ENCODE results near the gene SUSD1. TPM values are rescaled to one million over a fixed set of nuclear protein-coding genes. Genes with fewer than 3 reads are reported as not detected.

Gene SUSD1
- total RNA-seq, 2 donors from 2014 or later, result 11.8 to 23.7 TPM

- peaks cover 20% of the 10 kb centered on the region for H3K4me1 Mint-ChIP-seq
- H3K36me3 Mint-ChIP-seq (ENCODE audit: low read depth), result peaks cover 8% of the 10 kb centered on the region
- DNase-seq (no peak), ATAC-seq (no peak)
- no peaks in the 10 kb centered on the region for H3K9me3 ChIP-seq (ENCODE audit: control insufficient read depth, low read length, poor library complexity, severe bottlenecking)
- H3K27me3 Mint-ChIP-seq, result no peaks in the 10 kb centered on the region
- peak overlapping the region; percentile 80 for H3K4me3 Mint-ChIP-seq
- H3K27ac Mint-ChIP-seq, result peak overlapping the region; percentile 79
These were observed 80.9 kb downstream of the SUSD1 start for GRCh38 chr9:112094241-112094640.

- DNase-seq, result no peak
- H3K9me3 ChIP-seq (ENCODE audit: control insufficient read depth, low read length, poor library complexity, severe bottlenecking), result no peaks in the 10 kb centered on the region
- ATAC-seq, result no peak
- Mint-ChIP-seq H3K27ac (peak overlapping the region; percentile 79), H3K27me3 (no peaks in the 10 kb centered on the region), H3K36me3 (ENCODE audit: low read depth) (peaks cover 9% of the 10 kb centered on the region), H3K4me1 (peaks cover 22% of the 10 kb centered on the region), H3K4me3 (peak overlapping the region; percentile 62)
These were observed 81.3 kb downstream of the SUSD1 start for GRCh38 chr9:112093870-112094216.

- Mint-ChIP-seq H3K4me3 (peak overlapping the region; percentile 62), H3K27me3 (no peaks in the 10 kb centered on the region), H3K27ac (peak overlapping the region; percentile 79), H3K36me3 (ENCODE audit: low read depth) (peaks cover 9% of the 10 kb centered on the region), H3K4me1 (peaks cover 22% of the 10 kb centered on the region)
- ATAC-seq, result no peak
- no peaks in the 10 kb centered on the region for H3K9me3 ChIP-seq (ENCODE audit: control insufficient read depth, low read length, poor library complexity, severe bottlenecking)
- no peak for DNase-seq
These were observed 81.8 kb downstream of the SUSD1 start for GRCh38 chr9:112093147-112093869.

- H3K4me1 Mint-ChIP-seq, result peaks cover 20% of the 10 kb centered on the region
- ATAC-seq (no peak), DNase-seq (no peak)
- H3K27me3 Mint-ChIP-seq, result no peaks in the 10 kb centered on the region
- H3K36me3 Mint-ChIP-seq (ENCODE audit: low read depth), result peaks cover 9% of the 10 kb centered on the region
- no peaks in the 10 kb centered on the region for H3K9me3 ChIP-seq (ENCODE audit: control insufficient read depth, low read length, poor library complexity, severe bottlenecking)
- H3K27ac Mint-ChIP-seq, result no peak overlapping the region
- no peak overlapping the region for H3K4me3 Mint-ChIP-seq
These were observed 83.3 kb downstream of the SUSD1 start for GRCh38 chr9:112091810-112092209.

- peaks cover 2% of the 10 kb centered on the region for H3K36me3 Mint-ChIP-seq (ENCODE audit: low read depth)
- H3K27ac Mint-ChIP-seq, result no peak overlapping the region
- DNase-seq (no peak), ATAC-seq (no peak)
- H3K4me3 Mint-ChIP-seq, result no peak overlapping the region
- no peaks in the 10 kb centered on the region for H3K27me3 Mint-ChIP-seq
- H3K4me1 Mint-ChIP-seq, result peaks cover 6% of the 10 kb centered on the region
- no peaks in the 10 kb centered on the region for H3K9me3 ChIP-seq (ENCODE audit: control insufficient read depth, low read length, poor library complexity, severe bottlenecking)
These were observed 87.6 kb downstream of the SUSD1 start for GRCh38 chr9:112087506-112087905.

- peaks cover 6% of the 10 kb centered on the region for H3K4me1 Mint-ChIP-seq
- H3K27ac Mint-ChIP-seq, result no peak overlapping the region
- DNase-seq, result no peak
These were observed 88.5 kb downstream of the SUSD1 start for GRCh38 chr9:112086627-112087026.

GRCh38 chr9:112084907-112085306 lies 90.2 kb downstream of the SUSD1 start:
- H3K9me3 ChIP-seq (ENCODE audit: control insufficient read depth, low read length, poor library complexity, severe bottlenecking), result no peaks in the 10 kb centered on the region
- Mint-ChIP-seq H3K27ac (no peak overlapping the region), H3K27me3 (no peaks in the 10 kb centered on the region), H3K36me3 (ENCODE audit: low read depth) (peaks cover 4% of the 10 kb centered on the region), H3K4me1 (peaks cover 6% of the 10 kb centered on the region), H3K4me3 (no peak overlapping the region)
- DNase-seq (no peak), ATAC-seq (no peak)

More at GRCh38 chr9:112086627-112087026, 88.5 kb downstream of the SUSD1 start:
- H3K27me3 Mint-ChIP-seq, result no peaks in the 10 kb centered on the region
- no peak overlapping the region for H3K4me3 Mint-ChIP-seq
- H3K9me3 ChIP-seq (ENCODE audit: control insufficient read depth, low read length, poor library complexity, severe bottlenecking), result no peaks in the 10 kb centered on the region
- ATAC-seq, result no peak
- H3K36me3 Mint-ChIP-seq (ENCODE audit: low read depth), result peaks cover 2% of the 10 kb centered on the region

- H3K36me3 Mint-ChIP-seq (ENCODE audit: low read depth), result peaks cover 4% of the 10 kb centered on the region
- H3K4me1 Mint-ChIP-seq, result peaks cover 6% of the 10 kb centered on the region
- H3K27ac Mint-ChIP-seq, result no peak overlapping the region
- H3K9me3 ChIP-seq (ENCODE audit: control insufficient read depth, low read length, poor library complexity, severe bottlenecking), result no peaks in the 10 kb centered on the region
- ATAC-seq (no peak), DNase-seq (no peak)
- no peaks in the 10 kb centered on the region for H3K27me3 Mint-ChIP-seq
- no peak overlapping the region for H3K4me3 Mint-ChIP-seq
These were observed 90.8 kb downstream of the SUSD1 start for GRCh38 chr9:112084334-112084733.

GRCh38 chr9:112081918-112082729 lies 93.0 kb downstream of the SUSD1 start:
- H3K36me3 Mint-ChIP-seq (ENCODE audit: low read depth), result peaks cover 2% of the 10 kb centered on the region
- H3K4me3 Mint-ChIP-seq, result no peak overlapping the region
- H3K9me3 ChIP-seq (ENCODE audit: control insufficient read depth, low read length, poor library complexity, severe bottlenecking), result no peaks in the 10 kb centered on the region
- H3K27me3 Mint-ChIP-seq, result no peaks in the 10 kb centered on the region
- H3K27ac Mint-ChIP-seq, result no peak overlapping the region
- H3K4me1 Mint-ChIP-seq, result peaks cover 5% of the 10 kb centered on the region
- no peak for DNase-seq
- no peak for ATAC-seq

GRCh38 chr9:112080831-112081542 lies 94.1 kb downstream of the SUSD1 start:
- ATAC-seq (no peak), DNase-seq (no peak)
- no peaks in the 10 kb centered on the region for H3K9me3 ChIP-seq (ENCODE audit: control insufficient read depth, low read length, poor library complexity, severe bottlenecking)
- H3K36me3 Mint-ChIP-seq (ENCODE audit: low read depth), result peaks cover 7% of the 10 kb centered on the region
- H3K27me3 Mint-ChIP-seq, result no peaks in the 10 kb centered on the region
- no peak overlapping the region for H3K4me3 Mint-ChIP-seq
- peak overlapping the region; percentile 49 for H3K27ac Mint-ChIP-seq
- H3K4me1 Mint-ChIP-seq, result peaks cover 12% of the 10 kb centered on the region

- Mint-ChIP-seq H3K27me3 (no peaks in the 10 kb centered on the region), H3K36me3 (ENCODE audit: low read depth) (peaks cover 7% of the 10 kb centered on the region), H3K4me3 (no peak overlapping the region), H3K4me1 (peaks cover 29% of the 10 kb centered on the region), H3K27ac (no peak overlapping the region)
- ATAC-seq (no peak), DNase-seq (no peak)
- no peaks in the 10 kb centered on the region for H3K9me3 ChIP-seq (ENCODE audit: control insufficient read depth, low read length, poor library complexity, severe bottlenecking)
These were observed 96.7 kb downstream of the SUSD1 start for GRCh38 chr9:112078432-112078831.

- Mint-ChIP-seq H3K4me1 (peaks cover 33% of the 10 kb centered on the region), H3K27me3 (no peaks in the 10 kb centered on the region), H3K4me3 (peak overlapping the region; percentile 88), H3K36me3 (ENCODE audit: low read depth) (peaks cover 8% of the 10 kb centered on the region), H3K27ac (peak overlapping the region; percentile 91)
- ATAC-seq (no peak), DNase-seq (no peak)
- H3K9me3 ChIP-seq (ENCODE audit: control insufficient read depth, low read length, poor library complexity, severe bottlenecking), result no peaks in the 10 kb centered on the region
These were observed 98.3 kb downstream of the SUSD1 start for GRCh38 chr9:112076814-112077213.

GRCh38 chr9:112075009-112075378 lies 100.1 kb downstream of the SUSD1 start:
- ATAC-seq (no peak), DNase-seq (no peak)
- Mint-ChIP-seq H3K27me3 (no peaks in the 10 kb centered on the region), H3K27ac (peak overlapping the region; percentile 54), H3K4me1 (peaks cover 34% of the 10 kb centered on the region), H3K36me3 (ENCODE audit: low read depth) (peaks cover 9% of the 10 kb centered on the region), H3K4me3 (no peak overlapping the region)
- no peaks in the 10 kb centered on the region for H3K9me3 ChIP-seq (ENCODE audit: control insufficient read depth, low read length, poor library complexity, severe bottlenecking)
